Activated CD4-positive, alpha-beta memory T cell treated with anti-CD3 and anti-CD28 coated beads for 36 hours (primary cell): ENCODE data around the gene GPER1. TPM values are rescaled to one million over a fixed set of nuclear protein-coding genes. Genes with fewer than 3 reads are reported as not detected.
"Not testable (repeated sequence)": the region's sequence is repeated elsewhere in the genome, so short reads cannot be mapped to it uniquely, and the experiment has no call there.

ENCODE experiments used
- CTCF ChIA-PET: fragments of 350-600 bp; sonication (Branson Sonifier 250); formaldehyde crosslinking; loops from one replicate; lab custom pipeline; 2021; ENCODE audit warnings: antibody characterized with exemption, inconsistent platforms; lab: Charles Lee
- POLR2A ChIA-PET: fragments of 350-600 bp; sonication (Branson Sonifier 250); formaldehyde crosslinking; loops from one replicate; lab custom pipeline; 2021; ENCODE audit warnings: antibody characterized with exemption; lab: Charles Lee
- DNase-seq: peaks from one replicate; pipeline ENCODE4 v3.0.0-alpha.2; 2020
- H3K27ac Mint-ChIP-seq: one replicate; pipeline ENCODE4 v1.8.0; 2021; ENCODE audit warnings: mixed read lengths
- H3K27me3 Mint-ChIP-seq: one replicate; pipeline ENCODE4 v1.8.0; 2021; ENCODE audit warnings: mixed read lengths
- H3K36me3 Mint-ChIP-seq: one replicate; pipeline ENCODE4 v1.8.0; 2021; ENCODE audit warnings: mixed read lengths
- H3K4me1 Mint-ChIP-seq: one replicate; pipeline ENCODE4 v1.8.0; 2021; ENCODE audit warnings: low read depth, mixed read lengths
- H3K4me3 Mint-ChIP-seq: one replicate; pipeline ENCODE4 v1.8.0; 2021; ENCODE audit warnings: mild to moderate bottlenecking, mixed read lengths
- H3K9me3 Mint-ChIP-seq: one replicate; pipeline ENCODE4 v1.8.0; 2021; ENCODE audit warnings: mixed read lengths
- intact Hi-C: fragments of 100-400 bp; cut with micrococcal nuclease; formaldehyde crosslinking; loops from one replicate; pipeline ENCODE4 v1.15.1; 2023
- total RNA-seq, 2 experiments: library from RNA; stranded (reverse); gene quantifications; one replicate each; pipeline ENCODE4 v1.2.3, GENCODE V29; 2021

Gene GPER1
- total RNA-seq, 2 experiments from 2014 or later, result 0.12 to 0.22 TPM

DNA sequence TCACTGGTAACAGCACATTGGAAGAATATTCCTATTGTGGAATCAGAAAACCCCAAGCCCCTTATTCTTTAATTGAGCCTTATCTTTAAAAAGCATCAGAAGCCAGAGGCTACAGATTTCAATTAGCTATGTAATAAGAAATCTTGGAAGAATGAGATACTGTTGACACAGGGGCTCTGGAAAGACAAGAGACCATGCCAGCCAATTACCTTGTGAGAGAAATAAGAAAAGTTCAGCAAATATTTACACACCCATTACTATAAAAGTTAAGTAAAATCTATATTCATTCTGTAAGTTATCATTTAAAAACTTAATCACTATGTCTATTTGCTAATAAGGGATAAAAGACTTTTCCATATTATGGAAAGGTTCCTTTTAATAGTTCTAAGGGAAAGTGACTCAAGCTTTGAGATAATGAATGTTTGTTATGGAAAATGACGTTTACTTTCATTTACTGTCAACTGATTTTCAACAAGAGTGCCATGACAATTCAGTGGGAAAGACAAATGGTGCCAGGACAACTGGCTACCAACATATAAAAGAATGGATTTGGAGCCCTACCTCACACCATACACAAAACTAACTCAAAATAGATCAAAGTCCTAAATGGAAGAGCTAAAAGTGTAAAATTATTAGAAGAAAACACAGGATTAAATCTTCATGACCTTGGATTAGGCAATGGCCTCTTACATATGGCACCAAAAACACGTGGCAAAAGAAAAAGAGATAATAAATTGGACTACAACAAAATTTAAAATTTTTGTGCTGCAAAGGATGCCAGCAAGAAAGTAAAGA is 43.8 kb downstream of the GPER1 start:
- intact Hi-C loops, result no loop called here
- peaks cover 3% of the 10 kb centered on the region for H3K9me3 Mint-ChIP-seq
- DNase-seq, result no peak
- no peaks in the 10 kb centered on the region for H3K27me3 Mint-ChIP-seq
- CTCF ChIA-PET, result no interaction called here
- H3K36me3 Mint-ChIP-seq, result peaks cover 7% of the 10 kb centered on the region
- no peak overlapping the region for H3K4me3 Mint-ChIP-seq
- peaks cover 1% of the 10 kb centered on the region for H3K4me1 Mint-ChIP-seq
- POLR2A ChIA-PET, result no interaction called here
- H3K27ac Mint-ChIP-seq, result no peak overlapping the region

GRCh38 chr7:1134951-1135350 is 47.0 kb downstream of the GPER1 start:
- no peak for DNase-seq
- no peak overlapping the region for H3K4me3 Mint-ChIP-seq
- H3K36me3 Mint-ChIP-seq, result peaks cover 3% of the 10 kb centered on the region
- no peaks in the 10 kb centered on the region for H3K27me3 Mint-ChIP-seq
- peaks cover 3% of the 10 kb centered on the region for H3K9me3 Mint-ChIP-seq
- ChIA-PET POLR2A (no interaction called here), CTCF (no interaction called here)
- H3K27ac Mint-ChIP-seq, result no peak overlapping the region
- intact Hi-C loops, result no loop called here
- H3K4me1 Mint-ChIP-seq, result peaks cover 10% of the 10 kb centered on the region

DNA sequence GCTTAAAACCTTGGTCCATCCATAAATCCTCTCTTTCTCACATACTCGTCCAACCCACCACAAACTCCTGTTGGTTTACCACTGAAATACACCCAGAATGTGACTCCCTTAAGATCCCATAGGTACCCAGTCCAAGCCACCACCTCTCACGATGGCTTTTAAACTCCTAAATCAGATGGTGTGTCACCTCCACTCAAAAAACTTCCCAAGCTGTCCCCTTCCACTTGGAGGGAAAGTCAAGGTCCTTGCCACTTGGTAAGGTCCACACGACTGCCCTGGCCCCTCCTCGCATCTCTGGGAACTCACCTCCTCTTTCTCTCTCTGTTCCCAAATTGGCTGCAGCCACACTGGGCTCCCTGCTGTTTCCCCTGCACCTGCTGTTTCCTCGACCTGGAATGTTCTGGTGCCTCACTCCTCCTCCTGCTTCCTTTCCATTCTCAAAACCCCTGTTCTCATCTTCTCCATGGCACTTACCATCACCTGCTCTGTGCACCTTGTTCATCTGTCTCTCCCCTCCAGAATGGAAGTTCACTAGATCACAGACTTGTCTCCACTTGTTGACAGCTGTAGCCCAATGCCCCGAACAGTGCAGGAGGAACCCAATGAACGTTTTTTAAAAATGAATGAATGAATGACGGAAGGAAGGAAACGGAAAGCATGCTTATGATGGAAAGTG is 49.1 kb downstream of the GPER1 start:
- ChIA-PET CTCF (interaction anchor here (0.9 to 4.2 kb wide), 10 partner anchors 18 to 145 kb away, joined by 3 to 37 read pairs (median 6); partner anchors contain the start of gene GPR146), POLR2A (interaction anchor here (0.6 to 1.9 kb wide), 3 partner anchors 23 to 214 kb away, joined by 3 to 10 read pairs (median 5); partner anchors contain the start of gene ZFAND2A)
- Mint-ChIP-seq H3K27me3 (no peaks in the 10 kb centered on the region), H3K4me1 (peaks cover 19% of the 10 kb centered on the region), H3K27ac (peak overlapping the region; percentile 2), H3K4me3 (peak overlapping the region; percentile 76), H3K36me3 (peaks cover under 1% of the 10 kb centered on the region), H3K9me3 (no peaks in the 10 kb centered on the region)
- DNase-seq, result no peak
- intact Hi-C loops, result no loop called here

DNA sequence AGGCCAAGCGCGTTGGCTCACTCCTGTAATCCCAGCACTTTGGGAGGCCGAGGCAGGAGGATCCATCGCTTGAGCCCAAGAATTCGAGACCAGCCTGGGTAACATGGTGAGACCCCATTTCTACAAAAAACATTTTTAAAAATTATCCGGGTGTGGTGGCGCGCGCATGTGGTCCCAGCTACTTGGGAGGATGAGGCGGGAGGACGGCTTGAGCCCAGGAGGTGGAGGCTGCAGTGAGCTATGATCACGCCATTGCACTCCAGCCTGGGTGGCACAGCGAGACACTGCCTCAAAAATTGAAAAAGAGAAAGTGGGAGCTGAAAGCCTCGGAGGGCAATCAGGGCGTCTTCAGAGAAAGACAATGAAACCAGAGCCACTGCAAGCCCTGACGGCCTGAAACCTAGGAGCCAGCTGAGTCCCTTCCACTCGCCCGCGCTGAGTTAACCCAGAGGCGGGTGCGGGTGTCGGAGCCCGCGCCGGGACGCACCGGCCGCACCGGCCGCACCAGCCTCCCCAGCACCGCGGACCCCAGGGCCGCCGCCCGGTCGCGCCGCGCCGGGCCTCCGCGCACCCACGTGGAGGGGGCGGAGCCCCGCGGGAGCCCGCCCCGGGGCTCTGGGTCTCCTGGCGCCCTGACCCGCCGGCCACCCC is 49.7 kb downstream of the GPER1 start:
- intact Hi-C loops, result loop anchor here (1.0 to 2.0 kb wide), 5 partner anchors 23 to 276 kb away; partner anchors contain the start of gene ZFAND2A
- DNase-seq, result no peak
- peak overlapping the region; percentile 79 for H3K27ac Mint-ChIP-seq
- ChIA-PET POLR2A (interaction anchor here (0.6 to 1.9 kb wide), 4 partner anchors 22 to 214 kb away, joined by 3 to 10 read pairs (median 5); partner anchors contain the start of genes COX19 and ZFAND2A), CTCF (interaction anchor here (1.1 to 4.2 kb wide), 10 partner anchors 18 to 145 kb away, joined by 3 to 37 read pairs (median 6); partner anchors contain the start of gene GPR146)
- H3K9me3 Mint-ChIP-seq, result no peaks in the 10 kb centered on the region
- H3K27me3 Mint-ChIP-seq, result no peaks in the 10 kb centered on the region
- H3K4me3 Mint-ChIP-seq, result peak overlapping the region; percentile 83
- no peaks in the 10 kb centered on the region for H3K36me3 Mint-ChIP-seq
- peaks cover 19% of the 10 kb centered on the region for H3K4me1 Mint-ChIP-seq

DNA sequence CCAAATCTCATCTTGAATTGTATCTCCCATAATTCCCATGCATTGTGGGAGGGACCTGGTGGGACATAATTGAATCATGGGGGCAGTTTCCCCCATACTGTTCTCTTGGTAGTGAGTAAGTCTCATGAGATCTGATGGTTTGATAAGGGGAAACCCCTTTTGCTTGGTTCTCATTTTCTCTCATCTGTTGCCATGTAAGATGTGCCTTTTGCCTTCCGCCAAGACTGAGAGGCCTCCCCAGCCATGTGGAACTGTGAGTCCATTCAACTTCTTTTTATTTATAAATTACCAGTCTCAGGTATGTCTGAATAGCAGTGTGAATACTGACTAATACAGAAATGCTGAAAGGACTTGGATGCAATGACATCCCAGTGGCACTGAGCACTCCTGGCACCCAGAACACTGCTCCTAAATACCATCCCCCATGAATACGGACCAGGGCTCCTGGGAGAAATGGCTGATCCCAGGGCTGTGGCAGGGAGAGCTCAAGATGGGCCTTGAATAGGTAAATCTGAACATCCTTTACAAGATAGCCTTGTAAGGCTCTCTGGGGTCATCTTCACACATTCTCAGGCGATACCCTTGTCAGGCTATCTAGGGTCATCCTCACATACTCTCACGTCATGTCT is 52.7 kb downstream of the GPER1 start:
- H3K4me3 Mint-ChIP-seq, result no peak overlapping the region
- CTCF ChIA-PET, result interaction anchor here (1.5 to 1.6 kb wide), 3 partner anchors 35 to 147 kb away, joined by 4 to 6 read pairs (median 5); no protein-coding TSS in a partner anchor

DNA sequence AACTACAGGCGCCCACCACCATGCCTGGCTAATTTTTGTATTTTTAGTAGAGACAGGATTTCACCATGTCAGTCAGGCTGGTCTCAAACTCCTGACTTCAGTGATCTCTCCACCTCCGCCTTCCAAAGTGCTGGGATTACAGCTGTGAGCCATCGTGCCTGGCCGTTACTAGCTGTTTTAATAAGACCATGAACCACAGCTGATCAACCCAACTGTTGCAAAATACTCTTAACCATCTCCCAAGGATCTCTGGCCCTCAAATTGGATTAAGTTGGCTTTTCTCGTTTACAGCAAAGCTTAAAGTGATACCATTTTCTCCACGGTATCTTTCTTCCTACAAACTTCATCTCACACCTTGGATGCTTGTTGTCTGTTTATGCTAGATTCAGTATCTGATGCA is 53.7 kb downstream of the GPER1 start:
- DNase-seq, result no peak
- H3K9me3 Mint-ChIP-seq, result no peaks in the 10 kb centered on the region
- peaks cover 18% of the 10 kb centered on the region for H3K4me1 Mint-ChIP-seq
- CTCF ChIA-PET, result interaction anchor here (1.5 to 1.6 kb wide), 2 partner anchors 34 to 148 kb away, joined by 4 to 5 read pairs; no protein-coding TSS in a partner anchor
- H3K36me3 Mint-ChIP-seq, result no peaks in the 10 kb centered on the region
- no peak overlapping the region for H3K4me3 Mint-ChIP-seq
- no peaks in the 10 kb centered on the region for H3K27me3 Mint-ChIP-seq
- no peak overlapping the region for H3K27ac Mint-ChIP-seq
- POLR2A ChIA-PET, result interaction anchor here (1.0 kb wide), 1 partner anchor 13 kb away, joined by 3 read pairs; no protein-coding TSS in a partner anchor
- intact Hi-C loops, result no loop called here

More for the DNA sequence above, 52.7 kb downstream of the GPER1 start:
- no peak overlapping the region for H3K27ac Mint-ChIP-seq
- H3K9me3 Mint-ChIP-seq, result no peaks in the 10 kb centered on the region
- intact Hi-C loops, result no loop called here
- peak; percentile 21 for DNase-seq
- H3K4me1 Mint-ChIP-seq, result peaks cover 19% of the 10 kb centered on the region
- no peaks in the 10 kb centered on the region for H3K27me3 Mint-ChIP-seq
- POLR2A ChIA-PET, result no interaction called here
- no peaks in the 10 kb centered on the region for H3K36me3 Mint-ChIP-seq

DNA sequence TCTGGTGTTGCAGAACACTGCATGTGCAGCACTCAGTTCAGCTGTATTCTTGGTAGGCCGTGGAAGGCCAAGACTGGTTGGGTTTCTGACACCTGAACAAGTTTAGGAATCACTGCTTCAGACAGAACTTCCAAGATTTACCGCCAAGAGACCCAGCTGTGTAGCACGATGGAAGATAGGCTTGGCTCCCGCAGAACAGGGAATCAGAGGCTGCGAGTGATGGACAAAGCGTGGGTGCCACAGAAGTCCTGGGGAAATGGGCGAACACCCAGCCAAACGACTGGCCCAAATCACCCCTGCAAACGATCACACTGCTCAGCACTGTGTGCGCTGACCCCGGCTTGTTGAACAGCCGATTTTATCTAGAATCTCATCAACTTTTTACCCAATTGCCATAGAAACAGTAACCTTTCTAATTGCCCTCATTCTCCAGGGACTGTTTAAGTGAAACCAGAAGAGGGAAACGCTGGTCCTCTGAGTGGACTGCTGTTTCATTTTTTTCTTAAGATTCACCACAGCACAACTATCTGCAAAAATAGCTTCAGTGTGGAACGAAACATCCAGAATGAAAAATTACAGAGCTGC is 54.2 kb downstream of the GPER1 start:
- no peaks in the 10 kb centered on the region for H3K27me3 Mint-ChIP-seq

GRCh38 chr7:1143031-1143430 is 55.1 kb downstream of the GPER1 start:
- intact Hi-C loops, H3K4me3 Mint-ChIP-seq, H3K27ac Mint-ChIP-seq, H3K27me3 Mint-ChIP-seq, POLR2A ChIA-PET, DNase-seq, H3K36me3 Mint-ChIP-seq, H3K9me3 Mint-ChIP-seq: not testable (repeated sequence)
- CTCF ChIA-PET, result interaction anchor here (0.9 to 1.7 kb wide), 4 partner anchors 27 to 150 kb away, joined by 3 to 7 read pairs (median 4); no protein-coding TSS in a partner anchor
- peaks cover 11% of the 10 kb centered on the region for H3K4me1 Mint-ChIP-seq

More for the DNA sequence above, 54.2 kb downstream of the GPER1 start:
- ChIA-PET CTCF (interaction anchor here (1.4 to 1.6 kb wide), 3 partner anchors 28 to 149 kb away, joined by 4 to 5 read pairs (median 4); no protein-coding TSS in a partner anchor), POLR2A (interaction anchor here (1.0 kb wide), 1 partner anchor 13 kb away, joined by 3 read pairs; no protein-coding TSS in a partner anchor)
- intact Hi-C loops, result no loop called here
- Mint-ChIP-seq H3K9me3 (no peaks in the 10 kb centered on the region), H3K27ac (no peak overlapping the region), H3K4me1 (peaks cover 13% of the 10 kb centered on the region), H3K36me3 (no peaks in the 10 kb centered on the region), H3K4me3 (no peak overlapping the region)
- DNase-seq, result no peak

Other genes starting within 250 kb of the GPER1 start
- 10 to 100 TPM; 22.3 to 27.1 TPM for gene GET4, start 211.6 kb upstream of the GPER1 start, total RNA-seq
- gene ADAP1, start 133.4 kb upstream of the GPER1 start, total RNA-seq, result 10 to 100 TPM; 14.1 to 16.1 TPM
- gene COX19, start 112.6 kb upstream of the GPER1 start, total RNA-seq, result 10 to 100 TPM; 14.1 to 15.6 TPM
- not detected for gene CYP2W1, start 104.9 kb upstream of the GPER1 start, total RNA-seq
- gene GPR146, start 43.6 kb upstream of the GPER1 start, total RNA-seq, result 1 to 10 TPM; 1.6 to 2.1 TPM
- gene ZFAND2A, start 72.1 kb downstream of the GPER1 start, total RNA-seq, result 10 to 100 TPM; 24.1 to 27.5 TPM
- gene UNCX, start 144.8 kb downstream of the GPER1 start, total RNA-seq, result not detected